K562 (cell line): ENCODE data around the gene IL20. TPM values are rescaled to one million over a fixed set of nuclear protein-coding genes. Genes with fewer than 3 reads are reported as not detected.

Experiments used
- ATAC-seq: fragments of 200-7000 bp; cut with Tn5 transposase; 3 replicates; pipeline ENCODE4 v1.9.1; 2020; ENCODE audit warnings: moderate library complexity
- BruUV-seq: library from RNA; stranded (reverse); fragments of 400-500 nt; replicated peaks from 2 replicates; lab custom pipeline; 2021; lab: Mats Ljungman, UMichigan
- CTCF ChIA-PET: fragments of 300-600 bp; formaldehyde crosslinking; extraction: SDS; loops from one replicate; lab custom pipeline; 2021; ENCODE audit warnings: low intra/inter-chr PET ratio; lab: Yijun Ruan, JAX
- POLR2A ChIA-PET: fragments of 300-600, 350-650 bp; sonication (Branson Sonifier 250); formaldehyde crosslinking; extraction: SDS; loops from one replicate; lab custom pipeline; 2021; ENCODE audit warnings: antibody characterized with exemption, inconsistent platforms; lab: Yijun Ruan, JAX
- DNase-seq, 4 experiments: peaks; one replicate each; pipeline versions ENCODE4 v3.0.0 to v3.0.0-alpha.2; 2011 to 2018; ENCODE audit warnings: low spot score in 3 of 4, mixed read lengths in 3 of 4; ENCODE audit errors: extremely low read depth in 1 of 4
- FAIRE-seq: peaks from 2 replicates; lab custom pipeline; 2011; peaks lifted over from hg19 to GRCh38; lab: Jason Lieb, UNC
- H2AFZ ChIP-seq: 2 replicates; pipeline ENCODE4 v1.6.0; 2011; ENCODE audit warnings: low read depth, low read length, control low read depth, inconsistent platforms
- H3K27ac ChIP-seq: fragments of 200-600 bp; 3 replicates; pipeline ENCODE4 v1.8.0; 2011; ENCODE audit warnings: low read depth, mild to moderate bottlenecking, control low read depth, inconsistent platforms, low read length, moderate library complexity, mixed read lengths; ENCODE audit errors: extremely low read depth
- H3K27me3 ChIP-seq, 2 experiments: fragments of 300-600 bp in 1 of 2; 2 replicates in 1 of 2; 3 replicates in 1 of 2; pipeline versions ENCODE4 v1.6.0 to v1.8.0; 2011; ENCODE audit warnings: inconsistent platforms in 2 of 2, low read length in 2 of 2, mild to moderate bottlenecking in 1 of 2, mixed read lengths in 1 of 2, moderate library complexity in 1 of 2; ENCODE audit not compliant: control insufficient read depth in 2 of 2, insufficient read depth in 2 of 2
- H3K36me3 ChIP-seq: fragments of 300-600 bp; 3 replicates; pipeline ENCODE4 v1.8.0; 2011; ENCODE audit warnings: mild to moderate bottlenecking, low read length, inconsistent platforms; ENCODE audit not compliant: control insufficient read depth, insufficient read depth
- H3K4me1 ChIP-seq, 2 experiments: fragments of 200-600 bp in 1 of 2; replicated peaks in 1 of 2; 2 replicates in 1 of 2; 3 replicates in 1 of 2; pipeline versions ENCODE4 v1.5.1 to v1.8.0; 2011; ENCODE audit warnings: inconsistent platforms in 2 of 2, low read length in 2 of 2, mild to moderate bottlenecking in 1 of 2, mixed read lengths in 1 of 2, moderate library complexity in 1 of 2; ENCODE audit not compliant: control insufficient read depth in 2 of 2, insufficient read depth in 2 of 2
- H3K4me2 ChIP-seq: 2 replicates; pipeline ENCODE4 v1.6.1; 2011; ENCODE audit warnings: low read length, control low read depth, inconsistent platforms, mixed read lengths; ENCODE audit not compliant: insufficient read depth
- H3K4me3 ChIP-seq: fragments of 200-600 bp; sonication (generic), shearing (Covaris generic); 2 replicates; pipeline ENCODE4 v1.5.1; 2016; ENCODE audit warnings: control low read depth, inconsistent platforms
- H3K79me2 ChIP-seq: fragments of 200-600 bp; 3 replicates; pipeline ENCODE4 v1.8.0; 2011; ENCODE audit warnings: low read length, inconsistent platforms; ENCODE audit not compliant: control insufficient read depth, insufficient read depth
- H3K9ac ChIP-seq, 2 experiments: 2 replicates each; pipeline versions ENCODE4 v1.6.0 to v1.6.1; 2011; ENCODE audit warnings: low read depth in 2 of 2, low read length in 2 of 2, control low read depth in 1 of 2, inconsistent platforms in 1 of 2, mild to moderate bottlenecking in 1 of 2, mixed read lengths in 1 of 2; ENCODE audit not compliant: insufficient read depth in 1 of 2
- H3K9me1 ChIP-seq: one replicate; pipeline ENCODE4 v1.6.0; 2011; ENCODE audit warnings: inconsistent platforms, mild to moderate bottlenecking, low read length, moderate library complexity; ENCODE audit not compliant: control insufficient read depth, insufficient read depth
- H3K9me3 ChIP-seq: replicated peaks from 2 replicates; pipeline ENCODE4 v1.5.1; 2011; ENCODE audit warnings: low read depth, low read length, inconsistent platforms; ENCODE audit not compliant: control insufficient read depth, insufficient read depth
- H4K20me1 ChIP-seq: replicated peaks from 2 replicates; pipeline ENCODE4 v1.6.1; 2011; ENCODE audit warnings: low read length, inconsistent platforms, mixed read lengths; ENCODE audit not compliant: control insufficient read depth, insufficient read depth
- CHD1 ChIP-seq: fragments of 200-600 bp; sonication (generic); IDR thresholded peaks from one replicate; pipeline ENCODE4 v1.6.1; 2012; ENCODE audit warnings: mild to moderate bottlenecking, moderate library complexity, low read length, inconsistent platforms
- CUX1 ChIP-seq: fragments of 200-800 bp; sonication (Bioruptor generic); IDR thresholded peaks from 2 replicates; pipeline ENCODE4 v1.6.1; 2016; ENCODE audit warnings: missing genetic modification characterization, missing compliant biosample characterization
- EP400 ChIP-seq: fragments of 450-650 bp; IDR thresholded peaks from 2 replicates; pipeline ENCODE4 v1.6.1; 2017; ENCODE audit warnings: antibody characterized with exemption, mild to moderate bottlenecking, moderate library complexity
- FOSL1 ChIP-seq: fragments of 200-800 bp; sonication (Bioruptor generic); conservative IDR thresholded peaks from 2 replicates; pipeline ENCODE4 v1.6.1; 2016; ENCODE audit warnings: missing genetic modification characterization, missing compliant biosample characterization
- HNRNPUL1 ChIP-seq: fragments of 200-400 bp; formaldehyde crosslinking; IDR thresholded peaks from 2 replicates; pipeline ENCODE4 v1.6.1; 2017; ENCODE audit warnings: low read length
- KHSRP ChIP-seq: fragments of 450-650 bp; IDR thresholded peaks from 2 replicates; pipeline ENCODE4 v1.6.1; 2017
- MEF2A ChIP-seq: IDR thresholded peaks from 2 replicates; pipeline ENCODE4 v1.6.1; 2011; ENCODE audit warnings: low read depth, mild to moderate bottlenecking, low read length, moderate library complexity; ENCODE audit not compliant: control insufficient read depth
- MYBL2 ChIP-seq, 2 experiments: fragments of 450-650 bp in 1 of 2; sonication (generic) in 1 of 2; formaldehyde crosslinking in 1 of 2; IDR thresholded peaks; 2 replicates each; pipeline versions ENCODE4 v1.6.1 to v1.8.1; 2017 to 2022; ENCODE audit warnings: borderline replicate concordance in 1 of 2, inconsistent platforms in 1 of 2, low read depth in 1 of 2, mild to moderate bottlenecking in 1 of 2, missing genetic modification reagents in 1 of 2, moderate library complexity in 1 of 2
- NFE2L1 ChIP-seq: fragments of 450-650 bp; IDR thresholded peaks from 2 replicates; pipeline ENCODE4 v1.6.1; 2016; ENCODE audit warnings: missing genetic modification characterization, low read depth, mild to moderate bottlenecking, missing compliant biosample characterization, moderate library complexity, borderline replicate concordance
- OTX1 ChIP-seq: fragments of 450-650 bp; formaldehyde crosslinking; IDR thresholded peaks from 2 replicates; pipeline ENCODE4 v1.4.0; 2022; ENCODE audit warnings: mild to moderate bottlenecking
- PHB2 ChIP-seq: fragments of 450-650 bp; IDR thresholded peaks from 2 replicates; pipeline ENCODE4 v1.6.1; 2017; ENCODE audit warnings: low read depth
- ZNF165 ChIP-seq: fragments of 250-450 bp; sonication (Bioruptor Pico); IDR thresholded peaks from 2 replicates; pipeline ENCODE4 v1.4.0; 2020; ENCODE audit warnings: borderline replicate concordance
- ZNF282 ChIP-seq: sonication (generic); formaldehyde crosslinking; IDR thresholded peaks from 2 replicates; pipeline ENCODE4 v1.8.1; 2023; ENCODE audit warnings: missing genetic modification reagents
- ZNF408 ChIP-seq: fragments of 250-450 bp; sonication (Bioruptor Pico); IDR thresholded peaks from 2 replicates; pipeline ENCODE4 v1.4.0; 2020; ENCODE audit warnings: low read depth, mild to moderate bottlenecking, moderate library complexity
- ZNF583 ChIP-seq: fragments of 250-450 bp; sonication (Bioruptor Pico); IDR thresholded peaks from 2 replicates; pipeline ENCODE4 v1.4.0; 2020
- ZNF586 ChIP-seq: fragments of 450-650 bp; formaldehyde crosslinking; conservative IDR thresholded peaks from 2 replicates; pipeline ENCODE4 v1.4.0; 2020; ENCODE audit warnings: mild to moderate bottlenecking, moderate library complexity
- WGBS: fragments of 100-300 bp; shearing (Covaris generic); methylation state at CpG from one replicate; pipeline ENCODE4 v1.1.6; 2016; ENCODE audit warnings: low coverage, mixed read lengths; ENCODE audit not compliant: insufficient coverage; ENCODE audit errors: missing lambda C conversion rate; 5-methylcytosine and 5-hydroxymethylcytosine counted together
- in situ Hi-C: fragments of 300-500 bp; cut with MboI; formaldehyde crosslinking; loops from 4 replicates; pipeline ENCODE4 v1.15.0; 2018; ENCODE audit warnings: inconsistent platforms, mixed read lengths
- intact Hi-C: fragments of 100-400 bp; cut with micrococcal nuclease; formaldehyde crosslinking; loops from 2 replicates; pipeline ENCODE4 v1.14.2; 2022
- polyA plus RNA-seq, 8 experiments: library from polyadenylated mRNA; depleted of rRNA in 4 of 8; stranded (reverse) in 5 of 8; unstranded in 3 of 8; fragments of >200 nt; fragmentation: Nextera tagmentation in 2 of 8; fragmentation: Illumina TruSeq in 1 of 8; extraction: Ambion mirVana in 2 of 8; extraction: Trizol in 1 of 8; gene quantifications; 2 replicates each; pipeline versions ENCODE4 v1.2.1 to v1.2.3, GENCODE V29; 2011 to 2014; ENCODE audit warnings: inconsistent platforms in 1 of 8, missing spikeins in 1 of 8
- total RNA-seq, 7 experiments: library from RNA; depleted of rRNA in 6 of 7; stranded (reverse); fragments of >200 nt in 6 of 7; fragmentation: Illumina TruSeq in 2 of 7; extraction: Trizol in 2 of 7; gene quantifications; 2 replicates each; pipeline versions ENCODE4 v1.2.1 to v1.2.3, GENCODE V29; 2011 to 2021; ENCODE audit warnings: low replicate concordance in 1 of 7

Gene IL20
- total and polyA plus RNA-seq, 9 of the 15 experiments (the other 6 are each of a cell fraction or from before 2014, with no cell fraction given), result not detected

- FAIRE-seq (no peak), DNase-seq (no peak), ATAC-seq (no peak)
- Histone ChIP-seq H2AFZ (no peak overlapping the region), H3K4me1 (peaks cover 4 to 7% of the 10 kb centered on the region in 2 experiments; a peak in 3 of 5 replicates), H3K79me2 (no peaks in the 10 kb centered on the region), H3K4me3 (no peak overlapping the region), H3K9me3 (no peaks in the 10 kb centered on the region), H3K36me3 (no peaks in the 10 kb centered on the region), H3K9me1 (no peaks in the 10 kb centered on the region), H3K4me2 (no peak overlapping the region), H3K27ac (no peak overlapping the region), H4K20me1 (no peaks in the 10 kb centered on the region), H3K9ac (no peak overlapping the region), H3K27me3 (peaks cover 13 to 51% of the 10 kb centered on the region in 2 experiments)
- ChIA-PET POLR2A (no interaction called here), CTCF (no interaction called here)
- BruUV-seq, result no TSS peak
- intact Hi-C loops (no loop called here), in situ Hi-C loops (loop anchor here (25.0 kb wide), 1 partner anchor 291 kb away; the partner anchor contains the start of gene EIF2D)
- 0% methylated on average over 2 of the region's 2 CpGs for WGBS
- no peak for TF ChIP-seq HNRNPUL1
- no peak for TF ChIP-seq CHD1
- no peak for TF ChIP-seq ZNF408 (CRISPR knock-in tag)
- no peak for TF ChIP-seq OTX1 (CRISPR knock-in tag)
- TF ChIP-seq EP400, result no peak
- TF ChIP-seq FOSL1 (tag), result no peak
- TF ChIP-seq NFE2L1 (tag), result no peak
- no peak for TF ChIP-seq ZNF165
- TF ChIP-seq PHB2, result no peak
- no peak for TF ChIP-seq MEF2A
- no peak for TF ChIP-seq ZNF583 (CRISPR knock-in tag)
- no peak for TF ChIP-seq MYBL2 (IDR thresholded peaks at IDR 0.05; ENCODE audit: low read depth)
- TF ChIP-seq MYBL2 (CRISPR knock-in tag; IDR thresholded peaks at IDR 0.05; ENCODE audit: borderline replicate concordance), result no peak
- no peak for TF ChIP-seq ZNF282 (CRISPR knock-in tag)
- TF ChIP-seq KHSRP, result no peak
- TF ChIP-seq CUX1 (CRISPR knock-in tag), result no peak
- no peak for TF ChIP-seq ZNF586
Observed at GRCh38 chr1:206903687-206904086, 38.3 kb downstream of the IL20 start.
